ENCODE data around the gene LDB2.
"Not testable (repeated sequence)": the region's sequence is repeated elsewhere in the genome, so short reads cannot be mapped to it uniquely, and the experiment has no call there.

LDB2 gene

GRCh38 chr4:16532240-16532970 lies 366.0 kb downstream of the LDB2 start:
- DNase-seq: peak; percentile 87

DNA sequence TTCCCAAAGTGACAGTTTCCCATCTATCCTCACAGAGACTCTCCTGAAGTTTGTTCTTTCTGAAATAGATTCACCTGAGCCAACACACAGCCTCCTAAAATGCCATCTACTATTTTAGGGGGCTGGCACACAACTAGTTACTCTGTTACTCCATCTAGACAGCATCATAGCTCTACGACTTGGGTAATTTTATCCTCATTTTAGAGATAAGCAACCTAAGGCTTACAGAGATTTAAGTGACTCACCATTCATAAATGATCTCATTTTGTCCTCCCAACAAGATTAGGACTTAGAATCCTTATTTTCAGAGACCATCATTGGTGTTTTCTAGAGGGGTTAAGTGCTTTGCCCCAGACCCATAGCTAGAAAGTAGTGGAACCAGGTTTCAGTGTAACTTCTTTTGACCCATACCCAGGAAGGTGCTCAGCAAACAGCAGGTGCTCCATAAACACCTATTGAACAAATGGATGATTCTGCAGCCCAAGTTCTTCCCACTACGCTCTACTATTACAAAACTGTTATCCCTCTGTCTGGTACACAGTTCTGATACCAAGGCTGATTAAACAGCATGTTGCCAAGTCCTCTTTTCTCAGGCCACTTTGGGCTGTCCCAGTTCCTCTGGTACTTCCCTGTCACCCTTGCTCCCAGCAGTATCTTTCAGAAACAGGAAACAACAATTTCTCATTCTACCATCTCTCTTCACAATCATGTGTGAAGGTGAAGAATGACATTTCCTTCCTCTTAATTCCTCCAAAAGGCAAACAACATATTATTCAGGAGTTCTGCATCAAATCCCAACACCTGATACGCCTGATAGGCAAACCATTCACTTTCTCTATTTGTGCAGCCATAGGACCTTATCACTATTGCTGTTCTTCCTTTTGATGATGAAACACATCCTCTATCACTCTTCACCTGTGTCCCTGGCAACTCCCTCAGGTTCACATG lies 367.5 kb downstream of the LDB2 start:
- DNase-seq: peak; percentile 5

- peak; percentile 60 for DNase-seq
These were observed 373.4 kb downstream of the LDB2 start for GRCh38 chr4:16524911-16525554.

DNA sequence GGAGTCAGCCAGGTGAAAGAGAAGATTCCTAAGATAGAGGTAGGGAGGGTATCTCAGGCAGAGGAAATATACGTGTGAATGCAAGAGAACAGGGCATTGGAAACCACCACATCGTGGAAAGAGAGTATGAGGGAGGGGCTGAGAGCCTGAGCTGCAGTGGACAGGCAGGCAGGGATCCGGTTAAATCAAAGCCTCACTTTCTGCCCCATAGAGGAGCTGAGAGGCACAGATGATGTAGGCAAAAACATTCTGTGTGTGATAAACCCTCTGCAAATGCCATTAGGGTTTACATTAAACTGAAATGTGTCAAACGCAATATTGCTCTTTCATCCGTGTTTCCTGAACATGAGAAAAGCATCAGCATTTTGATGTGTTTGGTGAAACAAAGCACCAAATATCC lies 374.0 kb downstream of the LDB2 start:
- no peak for DNase-seq

DNA sequence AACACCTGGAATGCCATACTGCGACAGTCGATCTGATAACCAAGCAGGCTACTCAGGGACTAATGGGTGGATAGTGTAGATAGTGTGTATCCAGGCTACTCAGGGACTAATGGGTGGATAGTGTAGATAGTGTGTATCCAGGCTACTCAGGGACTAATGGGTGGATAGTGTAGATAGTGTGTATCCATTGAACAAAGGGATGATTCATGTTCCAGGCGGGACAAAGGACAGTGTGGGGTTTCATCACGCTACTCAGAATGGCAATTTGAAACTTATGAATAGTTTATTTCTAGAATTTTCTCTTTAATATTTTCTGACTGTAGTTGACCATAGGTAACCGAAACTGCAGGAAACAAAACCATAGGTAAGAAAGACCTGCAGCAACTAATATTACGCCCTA lies 374.9 kb downstream of the LDB2 start:
- DNase-seq: not testable (repeated sequence)

GRCh38 chr4:16521156-16521915 lies 377.1 kb downstream of the LDB2 start:
- DNase-seq: no peak

- DNase-seq: peak; percentile 69
These were observed 381.5 kb downstream of the LDB2 start for GRCh38 chr4:16516796-16517439.

DNA sequence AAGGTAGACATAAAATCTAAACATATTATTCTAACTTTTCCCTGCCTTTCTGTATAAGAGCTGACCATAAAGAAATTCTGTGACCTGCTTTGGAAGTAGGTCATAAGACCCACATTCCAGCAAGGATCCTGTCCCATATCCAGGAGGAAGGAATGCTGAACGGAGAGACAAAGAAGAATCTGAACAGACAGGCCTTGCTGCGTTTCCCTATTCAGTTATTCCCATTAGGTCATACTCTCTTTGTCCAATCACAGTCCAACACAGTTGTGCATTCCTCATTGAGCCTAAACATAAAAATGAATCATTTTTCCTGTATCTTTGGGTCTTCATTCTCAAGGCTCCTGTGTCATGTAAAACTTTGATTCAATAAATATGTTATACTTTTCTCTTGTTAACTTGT lies 384.6 kb downstream of the LDB2 start:
- DNase-seq: peak; percentile 9

- DNase-seq: no peak
These were observed 389.5 kb downstream of the LDB2 start for GRCh38 chr4:16508968-16509367.

GRCh38 chr4:16505726-16506125 lies 392.7 kb downstream of the LDB2 start:
- peak; percentile 9 for DNase-seq

- DNase-seq: no peak
These were observed 393.2 kb downstream of the LDB2 start for GRCh38 chr4:16505267-16505666.

DNA sequence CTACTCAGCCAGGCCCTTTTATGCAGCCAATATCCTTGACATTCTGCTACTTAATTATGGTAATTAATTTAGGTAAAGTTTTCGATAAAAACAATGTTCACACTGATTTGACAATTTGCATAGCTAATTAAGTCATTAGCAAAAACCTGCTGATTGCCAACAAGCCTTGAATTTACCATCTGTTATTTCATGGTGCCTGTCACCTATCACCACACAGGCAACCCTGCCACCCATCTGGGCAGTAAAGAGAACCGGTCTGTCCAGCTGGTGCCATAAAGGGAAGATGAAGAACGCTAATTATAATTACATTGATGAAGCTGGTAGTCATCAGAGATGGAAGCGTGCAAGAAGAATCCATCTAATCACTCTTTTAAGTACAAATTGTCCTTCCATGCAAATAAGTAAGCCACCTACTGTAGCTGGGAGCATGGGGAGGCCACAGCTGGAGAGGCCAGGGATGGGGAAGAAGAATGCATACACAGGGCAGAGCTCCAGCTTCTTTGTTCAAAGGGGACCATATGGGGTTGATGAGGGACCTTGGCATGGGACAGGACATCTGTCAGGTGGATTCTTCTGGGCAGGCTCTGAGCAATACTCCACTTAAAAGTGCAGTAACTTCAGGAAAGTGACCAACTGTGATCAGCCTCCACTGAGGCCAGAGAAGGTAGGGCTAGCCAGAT lies 394.9 kb downstream of the LDB2 start:
- DNase-seq: no peak

DNA sequence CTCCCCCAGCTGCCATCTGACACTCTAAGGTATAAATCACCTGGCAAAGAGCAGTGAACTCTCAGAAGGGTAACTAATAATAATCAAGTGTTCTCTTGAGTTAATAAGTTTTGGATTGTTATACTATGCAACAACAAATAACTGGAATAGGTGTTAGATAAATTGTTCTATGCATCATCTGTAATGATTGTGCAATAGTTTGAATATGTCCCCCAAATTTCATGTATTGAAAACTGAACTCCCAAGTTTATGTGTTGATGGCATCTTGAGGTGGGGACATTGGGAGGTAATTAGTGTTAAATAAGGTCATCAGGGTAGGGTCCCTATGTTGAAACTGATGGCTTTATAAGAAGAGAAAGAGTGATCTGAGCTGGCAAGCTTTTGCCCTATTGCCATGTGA lies 399.5 kb downstream of the LDB2 start:
- no peak for DNase-seq

DNA sequence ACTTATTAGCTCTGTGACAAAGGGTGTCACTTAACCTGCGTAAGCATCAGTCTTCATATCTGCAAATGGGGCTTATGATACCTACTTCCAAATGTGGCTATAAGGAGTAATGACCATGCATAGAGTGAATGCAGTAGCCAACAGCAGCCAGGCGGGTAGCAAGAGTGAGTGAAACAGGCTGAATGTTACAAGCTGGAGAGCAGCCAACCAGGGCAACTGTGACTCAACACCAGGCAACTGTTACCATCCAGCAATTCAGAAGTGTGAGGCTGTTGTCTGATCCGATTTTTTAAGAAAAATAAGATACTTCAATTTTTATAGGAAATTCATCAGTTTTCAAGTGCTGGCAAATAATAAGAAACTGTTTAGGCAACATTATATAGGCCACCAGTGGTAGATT lies 401.9 kb downstream of the LDB2 start:
- DNase-seq: peak; percentile 43

GRCh38 chr4:16492872-16493271 lies 405.6 kb downstream of the LDB2 start:
- no peak for DNase-seq

- no peak for DNase-seq
These were observed 409.2 kb downstream of the LDB2 start for GRCh38 chr4:16489226-16489625.

DNA sequence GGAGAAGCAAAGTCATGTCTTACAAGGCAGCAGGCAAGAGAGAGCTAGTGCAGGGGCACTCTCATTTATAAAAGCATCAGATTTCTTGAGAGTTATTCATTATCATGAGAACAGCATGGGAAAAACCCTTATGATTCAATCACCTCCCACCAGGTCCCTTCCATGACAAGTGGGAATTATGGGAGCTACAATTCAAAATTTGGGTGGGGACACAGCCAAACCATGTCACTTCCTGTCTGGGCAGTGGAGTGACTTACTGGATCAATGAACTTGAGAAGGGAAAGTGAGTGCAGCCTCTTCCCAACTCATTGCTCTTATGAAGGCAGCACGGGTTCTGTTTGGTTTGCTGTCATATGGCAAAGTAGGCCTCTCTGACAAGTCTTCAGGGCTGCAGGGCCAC lies 410.4 kb downstream of the LDB2 start:
- no peak for DNase-seq

GRCh38 chr4:16484711-16485110 lies 413.7 kb downstream of the LDB2 start:
- no peak for DNase-seq

- DNase-seq: no peak
These were observed 414.9 kb downstream of the LDB2 start for GRCh38 chr4:16483540-16483939.

DNA sequence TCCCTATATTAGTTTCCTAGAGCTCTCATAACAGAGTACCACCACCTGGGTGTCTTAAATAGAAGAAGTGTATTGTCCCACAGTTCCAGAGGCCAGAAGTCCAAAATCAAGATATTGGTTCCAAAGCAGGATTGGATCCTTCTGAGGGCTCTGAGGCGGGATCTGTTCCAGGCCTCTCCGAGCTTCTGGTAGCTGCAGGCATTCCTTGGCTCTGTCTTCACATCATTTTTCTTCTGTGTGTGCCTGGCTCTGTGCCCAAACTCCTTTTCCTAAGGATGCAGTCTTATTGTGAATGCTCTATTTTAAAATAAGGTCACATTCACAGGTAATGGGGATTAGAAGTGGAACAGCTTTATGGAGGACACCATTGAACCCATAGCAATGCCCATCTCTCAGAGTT lies 418.4 kb downstream of the LDB2 start:
- peak; percentile 6 for DNase-seq

DNA sequence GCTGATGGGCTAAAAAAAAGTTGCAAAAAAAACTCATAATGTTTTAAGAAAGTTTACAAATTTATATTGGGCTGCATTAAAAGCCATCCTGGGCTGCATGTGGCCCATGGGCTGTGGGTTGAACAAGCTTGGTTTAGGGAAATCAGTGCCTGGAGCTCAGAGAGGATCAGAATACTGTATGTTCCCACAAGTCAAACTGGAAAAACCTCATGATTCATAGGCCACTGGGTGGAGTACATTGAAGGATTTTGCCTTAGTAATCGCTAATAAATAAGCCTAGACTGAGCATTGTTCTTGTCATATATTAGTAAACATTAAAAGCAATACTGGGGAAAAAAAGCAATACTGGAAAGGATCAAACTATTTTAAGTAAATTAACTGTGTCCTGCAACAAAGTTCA lies 425.9 kb downstream of the LDB2 start:
- DNase-seq: no peak
